Measurements from ENCODE around the gene CELSR1. TPM values are rescaled to one million over a fixed set of nuclear protein-coding genes. Genes with fewer than 3 reads are reported as not detected.

The CELSR1 gene
- total RNA-seq, 2 donors from 2014 or later, result 24.4 to 34.1 TPM

DNA sequence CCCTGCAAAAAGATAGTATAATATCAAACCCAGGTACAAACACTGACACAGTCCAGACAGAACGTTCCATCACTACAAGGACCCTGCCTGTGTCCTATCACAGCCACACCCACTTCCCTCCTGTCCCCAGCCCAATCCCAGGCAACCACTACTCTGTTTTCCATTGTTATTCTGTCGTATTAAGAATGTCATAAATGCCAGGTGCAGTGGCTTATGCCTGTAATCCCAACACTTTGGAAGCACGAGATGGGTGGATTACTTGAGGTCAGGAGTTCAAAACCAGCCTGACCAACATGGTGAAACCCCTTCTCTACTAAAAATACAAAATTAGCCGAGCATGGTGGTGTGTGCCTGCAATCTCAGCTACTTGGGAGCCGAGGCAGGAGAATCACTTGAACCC lies 112.9 kb downstream of the CELSR1 start:
- Histone ChIP-seq H3K4me3 (ENCODE audit: low read length) (no peak overlapping the region), H3K9ac (ENCODE audit: extremely low read depth, low read length, poor library complexity, severe bottlenecking) (no peak overlapping the region), H3K4me1 (ENCODE audit: control insufficient read depth, insufficient read depth, low read length) (no peaks in the 10 kb centered on the region), H3K36me3 (ENCODE audit: control insufficient read depth, insufficient read depth, low read length) (peaks cover 6% of the 10 kb centered on the region), H3K9me3 (ENCODE audit: control insufficient read depth, low read length) (peaks cover 14% of the 10 kb centered on the region), H3K27me3 (ENCODE audit: control insufficient read depth, insufficient read depth, low read length, poor library complexity, severe bottlenecking) (no peaks in the 10 kb centered on the region), H3K27ac (ENCODE audit: low read depth, low read length) (no peak overlapping the region)
- no peak overlapping the region for H3K27ac Mint-ChIP-seq
- no peaks in the 10 kb centered on the region for H3K4me1 Mint-ChIP-seq
- TF ChIP-seq, protein P1, sequence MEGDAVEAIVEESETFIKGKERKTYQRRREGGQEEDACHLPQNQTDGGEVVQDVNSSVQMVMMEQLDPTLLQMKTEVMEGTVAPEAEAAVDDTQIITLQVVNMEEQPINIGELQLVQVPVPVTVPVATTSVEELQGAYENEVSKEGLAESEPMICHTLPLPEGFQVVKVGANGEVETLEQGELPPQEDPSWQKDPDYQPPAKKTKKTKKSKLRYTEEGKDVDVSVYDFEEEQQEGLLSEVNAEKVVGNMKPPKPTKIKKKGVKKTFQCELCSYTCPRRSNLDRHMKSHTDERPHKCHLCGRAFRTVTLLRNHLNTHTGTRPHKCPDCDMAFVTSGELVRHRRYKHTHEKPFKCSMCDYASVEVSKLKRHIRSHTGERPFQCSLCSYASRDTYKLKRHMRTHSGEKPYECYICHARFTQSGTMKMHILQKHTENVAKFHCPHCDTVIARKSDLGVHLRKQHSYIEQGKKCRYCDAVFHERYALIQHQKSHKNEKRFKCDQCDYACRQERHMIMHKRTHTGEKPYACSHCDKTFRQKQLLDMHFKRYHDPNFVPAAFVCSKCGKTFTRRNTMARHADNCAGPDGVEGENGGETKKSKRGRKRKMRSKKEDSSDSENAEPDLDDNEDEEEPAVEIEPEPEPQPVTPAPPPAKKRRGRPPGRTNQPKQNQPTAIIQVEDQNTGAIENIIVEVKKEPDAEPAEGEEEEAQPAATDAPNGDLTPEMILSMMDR (conservative IDR thresholded peaks at IDR 0.05), result no peak
- H3K9me3 Mint-ChIP-seq, result peaks cover 13% of the 10 kb centered on the region
- H3K36me3 Mint-ChIP-seq (ENCODE audit: low read depth), result peaks cover 30% of the 10 kb centered on the region
- no peak overlapping the region for H3K4me3 Mint-ChIP-seq
- 91 to 95% methylated on average over 3 to 5 of the region's 5 CpGs for WGBS, 2 experiments (ENCODE audit: insufficient coverage in 1 of 2, insufficient read length in 1 of 2)
- no peak for DNase-seq
- H3K27me3 Mint-ChIP-seq (ENCODE audit: insufficient read depth), result no peaks in the 10 kb centered on the region

DNA sequence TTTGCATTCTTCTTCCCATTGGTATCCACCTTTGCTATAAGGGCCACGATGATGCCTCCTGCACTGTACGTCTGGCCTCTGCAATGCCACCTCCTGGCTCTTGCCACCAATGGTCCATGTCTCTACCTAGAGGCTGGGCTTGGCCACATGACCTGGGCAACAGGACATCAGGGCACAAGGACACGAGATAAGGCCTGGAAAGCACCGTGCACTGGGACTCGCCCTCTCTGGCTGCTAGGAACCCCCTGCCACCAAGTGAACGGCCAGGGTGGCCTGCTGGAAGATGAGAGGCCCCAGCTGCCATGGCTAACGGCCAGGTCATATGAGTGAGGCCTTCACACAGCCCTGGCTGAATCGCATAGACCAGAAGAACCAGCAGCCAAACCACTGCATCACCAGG lies 114.5 kb downstream of the CELSR1 start:
- Mint-ChIP-seq H3K27me3 (ENCODE audit: insufficient read depth) (no peaks in the 10 kb centered on the region), H3K9me3 (peaks cover 13% of the 10 kb centered on the region), H3K36me3 (ENCODE audit: low read depth) (peaks cover 30% of the 10 kb centered on the region), H3K4me1 (no peaks in the 10 kb centered on the region), H3K4me3 (no peak overlapping the region), H3K27ac (no peak overlapping the region)
- WGBS, 2 experiments (ENCODE audit: insufficient coverage in 1 of 2, insufficient read length in 1 of 2), result 93 to 94% methylated on average over 7 to 8 of the region's 8 CpGs
- Histone ChIP-seq H3K27ac (ENCODE audit: low read depth, low read length) (no peak overlapping the region), H3K27me3 (ENCODE audit: control insufficient read depth, insufficient read depth, low read length, poor library complexity, severe bottlenecking) (no peaks in the 10 kb centered on the region), H3K9ac (ENCODE audit: extremely low read depth, low read length, poor library complexity, severe bottlenecking) (no peak overlapping the region), H3K36me3 (ENCODE audit: control insufficient read depth, insufficient read depth, low read length) (peaks cover 6% of the 10 kb centered on the region), H3K9me3 (ENCODE audit: control insufficient read depth, low read length) (peaks cover 14% of the 10 kb centered on the region), H3K4me1 (ENCODE audit: control insufficient read depth, insufficient read depth, low read length) (no peaks in the 10 kb centered on the region), H3K4me3 (ENCODE audit: low read length) (no peak overlapping the region)
- TF ChIP-seq, protein P1 (conservative IDR thresholded peaks at IDR 0.05), result no peak
- DNase-seq, result no peak

DNA sequence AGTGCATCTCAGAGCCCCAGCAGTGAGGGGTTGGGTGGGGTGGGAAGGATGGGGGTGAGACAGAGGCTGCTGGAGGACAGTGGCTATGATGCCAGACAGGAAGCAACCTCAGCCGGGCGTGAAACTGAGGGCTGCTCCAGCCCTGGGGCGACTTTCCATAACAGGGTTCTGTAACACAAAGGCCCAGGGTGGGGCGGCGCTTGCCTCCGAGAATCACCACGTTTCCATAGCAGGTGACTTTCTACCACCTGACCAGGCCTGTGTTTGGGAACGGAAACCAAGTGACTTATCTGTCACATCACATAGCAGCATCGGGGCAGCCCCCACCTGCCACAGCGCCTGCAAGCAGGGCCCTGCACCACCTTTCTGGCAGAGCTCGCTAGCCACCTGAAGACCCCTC lies 116.2 kb downstream of the CELSR1 start:
- TF ChIP-seq, protein P1 (conservative IDR thresholded peaks at IDR 0.05), result no peak
- Mint-ChIP-seq H3K9me3 (peaks cover 13% of the 10 kb centered on the region), H3K27me3 (ENCODE audit: insufficient read depth) (no peaks in the 10 kb centered on the region), H3K36me3 (ENCODE audit: low read depth) (peaks cover 18% of the 10 kb centered on the region), H3K4me1 (no peaks in the 10 kb centered on the region), H3K27ac (no peak overlapping the region), H3K4me3 (no peak overlapping the region)
- Histone ChIP-seq H3K27ac (ENCODE audit: low read depth, low read length) (no peak overlapping the region), H3K9ac (ENCODE audit: extremely low read depth, low read length, poor library complexity, severe bottlenecking) (no peak overlapping the region), H3K9me3 (ENCODE audit: control insufficient read depth, low read length) (peaks cover 14% of the 10 kb centered on the region), H3K27me3 (ENCODE audit: control insufficient read depth, insufficient read depth, low read length, poor library complexity, severe bottlenecking) (no peaks in the 10 kb centered on the region), H3K4me1 (ENCODE audit: control insufficient read depth, insufficient read depth, low read length) (no peaks in the 10 kb centered on the region), H3K36me3 (ENCODE audit: control insufficient read depth, insufficient read depth, low read length) (peaks cover 6% of the 10 kb centered on the region), H3K4me3 (ENCODE audit: low read length) (no peak overlapping the region)
- DNase-seq, result no peak
- WGBS, 2 experiments (ENCODE audit: insufficient coverage in 1 of 2, insufficient read length in 1 of 2), result 92 to 93% methylated on average over 8 to 11 of the region's 11 CpGs
